HCEC 1CT (cell line): ENCODE results near the gene RBM4B.
"Not testable (repeated sequence)": the region's sequence is repeated elsewhere in the genome, so short reads cannot be mapped to it uniquely, and the experiment has no call there.

Experiments
- DNase-seq: peaks from one replicate; pipeline ENCODE4 v3.0.0-alpha.2; 2017

RBM4B gene

DNA sequence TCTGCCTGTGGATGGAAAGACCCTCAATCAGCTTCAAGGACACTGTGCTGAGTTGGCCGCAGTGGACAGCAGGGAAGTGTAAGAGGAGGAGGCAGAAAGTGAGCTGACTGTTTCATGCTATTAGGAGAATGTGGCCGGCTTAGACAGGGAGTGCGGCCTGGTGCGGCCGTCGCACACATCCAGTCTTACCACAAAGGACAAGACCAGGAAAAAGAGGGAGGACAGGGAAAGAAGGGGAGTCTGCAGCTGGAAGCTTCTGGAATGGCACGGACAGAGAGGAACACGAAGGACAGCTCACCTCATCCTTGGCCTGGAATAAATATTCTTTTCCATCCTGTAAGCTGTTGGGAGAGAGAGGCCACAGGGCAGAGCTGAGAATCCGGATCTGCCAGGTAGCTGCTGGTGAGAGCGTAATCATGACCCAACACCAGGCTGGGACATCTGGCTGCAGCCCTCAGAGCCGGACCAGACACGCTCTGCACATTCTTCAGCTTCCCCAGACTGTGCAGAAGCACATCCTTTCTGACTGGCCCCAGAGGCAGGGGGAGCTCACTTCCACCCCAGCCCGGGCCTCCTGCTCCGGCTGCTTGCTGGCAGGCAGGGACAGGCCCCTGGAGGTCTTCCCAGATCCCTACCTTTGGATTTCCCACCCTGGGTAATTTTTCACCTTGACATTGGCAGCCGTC lies 8.6 kb upstream of the RBM4B start:
- no peak for DNase-seq

DNA sequence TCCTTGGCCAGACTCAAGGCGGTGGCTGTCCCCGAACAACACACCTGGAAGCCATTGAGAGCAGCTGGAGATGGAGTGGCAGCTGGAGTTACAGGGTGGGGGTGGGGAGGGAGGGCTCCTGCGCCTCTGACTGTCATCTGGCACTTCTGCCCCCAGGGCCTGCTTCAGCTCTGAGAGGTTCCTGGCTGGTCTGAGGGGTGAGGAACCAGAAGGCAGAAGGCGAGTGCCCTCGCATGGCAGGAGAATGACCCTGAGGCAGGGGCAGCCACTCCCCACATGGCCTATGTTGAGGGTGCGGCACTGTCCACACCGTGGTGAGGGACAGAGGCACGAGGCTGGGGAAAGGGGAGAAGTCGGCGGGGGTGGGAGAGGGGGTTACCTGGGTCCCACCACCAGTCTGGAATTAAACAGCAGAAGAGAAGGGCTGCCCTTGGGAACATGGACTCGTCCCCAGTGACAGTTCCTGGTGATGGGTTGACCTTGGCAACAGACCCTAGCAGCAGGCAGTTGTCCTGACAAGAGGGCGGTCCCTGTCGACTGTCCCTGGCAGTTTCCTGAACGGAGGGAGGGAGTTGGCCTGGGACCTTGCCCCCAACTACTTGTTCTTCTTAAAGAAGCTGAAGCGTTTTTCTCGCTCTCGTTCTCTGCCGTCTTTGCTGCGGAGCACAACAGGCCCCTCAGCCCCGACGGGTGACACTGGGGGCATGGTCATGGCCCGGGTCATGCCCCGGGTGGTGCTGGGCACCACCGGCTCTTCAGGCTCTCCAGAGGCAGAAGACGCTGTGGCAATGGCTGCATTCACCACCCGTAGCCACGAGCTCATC lies 7.8 kb upstream of the RBM4B start:
- no peak for DNase-seq

DNA sequence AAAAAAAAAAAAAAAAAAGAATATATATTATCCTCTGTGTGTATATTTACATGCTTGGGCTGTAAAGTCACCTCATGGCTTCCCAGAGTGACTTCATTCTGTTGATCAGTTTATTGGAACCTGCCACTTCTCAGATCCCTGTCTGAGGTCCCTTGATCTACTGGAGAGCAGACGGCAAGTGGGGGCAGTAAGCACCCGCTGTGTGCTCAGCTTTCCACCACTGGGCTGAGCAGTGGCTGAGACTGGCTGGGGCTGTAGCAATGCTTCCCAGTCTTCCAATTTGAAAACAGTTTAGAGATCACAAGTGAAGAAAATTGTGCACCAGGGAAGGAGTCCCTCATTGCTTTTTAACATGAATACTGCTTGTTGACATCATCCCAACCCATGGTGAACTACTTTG lies 6.9 kb upstream of the RBM4B start:
- no peak for DNase-seq

DNA sequence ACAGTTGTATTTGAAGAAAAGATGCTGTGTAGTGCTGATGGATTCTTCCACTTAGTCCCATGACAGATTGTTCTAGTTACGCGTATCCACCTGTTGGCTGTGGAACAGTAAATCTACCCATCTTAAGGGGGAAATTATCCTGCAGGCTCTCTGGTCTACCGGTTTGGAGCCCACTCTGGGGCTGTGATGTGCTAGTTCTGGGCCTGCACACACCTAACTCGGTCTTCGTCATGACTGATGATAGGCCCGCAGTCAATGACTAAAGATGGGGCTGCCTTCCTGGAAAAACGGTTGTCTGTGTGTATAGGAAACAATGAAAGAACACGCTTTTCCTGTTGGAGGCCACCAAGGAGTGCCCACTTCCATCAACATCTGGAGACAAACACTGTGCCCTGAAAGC lies 6.2 kb upstream of the RBM4B start:
- no peak for DNase-seq

DNA sequence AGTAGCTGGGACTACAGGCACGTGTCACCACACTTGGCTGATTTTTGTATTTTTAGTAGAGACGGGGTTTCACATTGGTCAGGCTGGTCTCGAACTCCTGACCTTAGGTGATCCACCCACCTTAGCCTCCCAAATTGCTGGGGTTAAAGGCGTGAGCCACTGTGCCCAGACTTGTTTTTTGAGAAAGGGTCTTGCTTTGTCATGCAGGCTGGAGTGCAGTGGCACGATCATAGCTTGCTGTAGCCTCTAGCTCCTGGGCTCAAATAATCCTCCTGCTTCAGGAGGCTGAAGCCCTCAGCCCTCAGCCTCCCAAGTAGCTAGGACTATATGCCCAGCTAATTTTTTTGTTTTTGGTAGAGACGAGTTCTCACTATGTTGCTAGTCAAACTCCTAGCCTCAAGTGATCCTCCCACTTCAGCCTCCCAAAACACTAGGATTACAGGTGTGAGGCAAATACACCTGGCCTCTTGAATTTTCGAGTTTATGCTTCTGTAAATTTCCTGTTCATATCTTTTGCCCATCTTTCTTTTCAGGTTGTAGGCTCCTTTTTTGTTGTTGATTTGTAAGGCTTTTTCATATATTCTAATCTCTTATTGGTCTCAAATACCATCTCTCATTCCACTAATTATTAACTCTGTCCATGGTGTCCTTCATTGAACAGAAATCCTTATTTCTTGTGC lies 3.4 kb upstream of the RBM4B start:
- no peak for DNase-seq

DNA sequence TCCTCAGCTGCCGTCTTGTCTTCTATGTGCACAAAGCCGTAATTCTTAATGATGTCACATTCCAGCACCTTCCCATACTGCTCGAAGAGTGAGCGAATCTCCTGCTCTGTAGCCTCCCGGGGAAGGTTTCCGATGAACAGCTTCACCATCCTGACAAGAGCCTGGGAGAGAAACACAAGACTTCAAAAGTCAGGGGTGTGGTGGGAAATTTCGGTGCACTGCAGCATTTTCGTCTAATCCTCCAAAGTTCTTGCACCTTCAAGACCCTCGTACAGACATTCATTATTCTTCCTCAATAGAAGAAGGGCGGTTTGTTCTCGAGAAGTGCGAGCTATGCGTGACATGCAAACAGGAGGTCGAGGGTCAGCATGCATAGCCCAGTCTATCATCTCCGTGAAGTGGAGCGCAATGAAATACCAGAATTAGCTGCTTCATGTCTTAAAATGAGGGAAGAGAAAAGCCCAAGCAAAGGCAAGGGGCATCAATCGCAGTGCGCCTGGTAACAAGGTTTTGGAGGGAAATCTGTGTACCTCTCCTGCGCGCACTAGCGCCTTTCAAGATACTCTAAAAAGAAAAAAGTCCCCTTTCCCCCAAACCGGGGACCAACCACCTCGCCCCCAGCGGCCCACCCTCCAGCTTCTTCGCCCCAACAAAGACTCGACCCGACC lies 622 bp downstream of the RBM4B start:
- DNase-seq, result no peak

DNA sequence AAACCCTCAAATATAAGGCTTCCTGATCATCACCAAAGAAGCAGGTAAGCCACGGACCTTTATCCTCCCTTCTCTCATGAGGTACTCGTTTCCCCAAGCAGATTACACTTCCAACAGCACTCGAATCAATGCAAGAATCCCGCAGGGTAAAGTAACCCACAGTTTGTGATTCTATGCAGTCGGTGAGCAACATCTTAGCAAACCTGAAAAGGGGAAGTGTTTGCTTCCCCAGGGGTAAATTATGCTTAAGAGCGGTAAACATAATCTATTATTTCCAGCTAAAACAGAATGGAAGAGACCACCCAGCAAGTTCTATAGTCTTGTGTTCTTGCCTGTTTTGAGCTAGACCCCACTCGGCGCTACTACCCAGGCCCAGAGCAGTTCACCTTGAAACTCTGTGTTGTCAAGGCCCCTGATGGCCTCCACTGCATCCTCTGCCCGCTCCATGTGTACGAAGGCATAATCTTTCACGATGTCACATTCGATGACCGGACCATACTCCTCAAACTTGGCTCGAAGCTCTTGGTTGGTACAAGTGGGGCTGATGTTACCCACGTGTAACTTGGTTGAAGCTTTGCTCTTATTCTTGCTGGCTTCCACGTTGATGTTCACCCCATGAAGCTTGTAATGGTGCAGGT lies 1.3 kb downstream of the RBM4B start:
- no peak for DNase-seq

DNA sequence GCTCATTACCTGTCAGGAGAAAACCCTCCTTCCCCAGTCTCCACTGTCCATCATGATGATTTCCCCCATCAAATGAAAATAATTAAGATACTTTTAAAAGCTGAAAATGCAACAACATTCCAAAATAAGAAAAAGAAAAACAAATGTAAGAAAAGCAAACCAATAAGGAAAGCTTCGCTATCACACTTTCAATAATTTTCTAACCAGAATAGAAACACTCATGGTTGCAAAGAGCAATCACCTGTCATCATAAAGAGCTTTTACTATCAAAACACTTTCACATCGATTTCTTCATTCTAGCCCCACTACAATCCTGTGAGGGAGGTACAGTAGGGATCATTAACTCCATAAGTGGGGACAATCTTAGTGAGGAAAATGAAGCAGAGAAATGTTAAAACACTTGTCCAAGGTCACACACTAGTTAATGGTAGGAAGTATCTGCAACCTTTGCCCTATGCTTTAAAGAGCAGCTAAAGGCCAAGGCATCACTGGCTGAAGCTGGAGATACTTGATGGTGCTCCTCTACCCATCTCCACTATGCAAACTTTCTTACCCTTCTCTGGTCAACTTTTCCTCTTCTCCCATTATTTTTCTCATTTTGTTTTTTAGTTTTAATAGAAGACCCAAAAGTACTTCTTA lies 2.6 kb downstream of the RBM4B start:
- DNase-seq, result no peak

DNA sequence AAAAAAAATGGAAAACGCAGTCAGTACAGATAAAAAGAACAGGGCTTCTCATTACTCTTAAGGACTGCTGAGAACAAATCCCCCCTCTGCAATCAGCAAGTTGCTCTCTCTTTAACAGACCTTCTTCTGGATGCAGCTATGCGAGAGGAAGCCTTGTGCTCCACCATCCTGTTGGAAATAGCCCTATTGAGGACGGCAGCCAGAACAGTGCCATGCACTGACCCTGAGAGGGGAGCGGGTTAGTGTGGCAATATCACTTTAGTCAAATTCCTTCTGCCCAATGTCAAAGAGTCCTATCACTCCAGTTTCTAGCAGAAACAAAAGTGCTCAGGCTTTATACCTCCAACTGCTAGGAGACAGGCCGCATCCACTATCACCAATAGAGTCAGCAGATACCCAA lies 6.9 kb downstream of the RBM4B start:
- no peak for DNase-seq

DNA sequence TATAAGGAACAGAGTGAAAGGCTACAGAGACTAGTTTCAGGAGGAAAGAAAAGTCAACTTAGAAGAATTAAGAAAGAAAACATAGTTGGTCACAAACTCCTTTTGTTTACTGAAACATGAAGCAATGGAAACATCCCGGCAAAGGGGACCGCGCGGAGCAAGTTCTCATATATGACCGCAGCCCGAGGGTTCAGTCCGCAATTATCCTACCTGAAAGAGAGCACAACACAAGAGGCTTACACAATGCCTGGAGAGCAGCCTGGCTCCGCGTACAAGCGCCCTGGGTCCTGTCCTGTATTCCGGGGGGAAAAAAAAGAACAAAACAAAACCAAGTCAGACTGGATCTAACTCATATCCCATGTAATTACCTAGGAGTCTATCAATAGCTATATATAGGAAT lies 12.3 kb downstream of the RBM4B start:
- no peak for DNase-seq

DNA sequence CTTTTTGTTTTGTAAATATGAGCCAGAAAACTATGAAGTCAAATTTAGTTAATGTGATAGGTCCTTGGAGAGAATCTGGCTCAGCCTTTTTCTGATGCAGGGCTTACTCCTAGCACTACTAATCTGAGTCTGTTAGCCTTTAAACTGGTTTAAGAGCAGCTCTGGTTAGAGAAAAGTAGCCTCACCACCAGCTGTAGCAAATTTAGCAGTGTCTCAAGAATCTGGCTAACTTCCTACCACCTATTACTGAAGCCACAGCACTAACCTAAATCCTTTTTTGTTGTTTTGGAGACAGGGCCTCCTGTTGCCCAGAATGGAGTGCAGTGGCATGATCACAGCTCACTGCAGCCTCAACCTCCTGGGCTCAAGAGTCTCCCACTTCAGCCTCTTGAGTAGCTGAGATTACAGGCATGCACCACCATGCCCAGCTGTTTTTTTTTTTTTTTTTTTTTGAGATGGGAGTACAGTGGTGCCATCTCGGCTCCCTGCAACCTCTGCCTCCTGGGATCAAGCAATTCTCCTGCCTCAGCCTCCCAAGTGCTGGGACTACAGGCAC lies 13.9 kb downstream of the RBM4B start:
- no peak for DNase-seq

DNA sequence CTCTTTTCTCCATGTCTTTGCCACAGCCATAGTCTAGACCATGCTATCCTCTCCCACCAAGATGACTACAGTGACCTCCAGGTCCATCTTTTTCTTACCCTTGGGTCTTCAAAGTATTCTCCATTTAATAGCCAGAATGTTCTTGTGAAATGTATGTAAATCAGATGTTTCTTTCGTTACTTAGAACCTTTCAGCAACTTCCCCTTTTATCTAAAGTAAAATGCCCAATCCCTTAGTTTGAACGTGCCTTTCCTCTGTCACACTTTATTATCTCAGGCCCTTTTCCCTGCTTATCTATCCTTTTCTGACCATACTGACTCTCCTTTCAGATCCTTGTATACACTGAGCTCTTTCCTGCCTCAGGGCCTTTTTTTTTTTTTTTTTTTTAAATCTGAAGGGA lies 17.9 kb downstream of the RBM4B start:
- no peak for DNase-seq

DNA sequence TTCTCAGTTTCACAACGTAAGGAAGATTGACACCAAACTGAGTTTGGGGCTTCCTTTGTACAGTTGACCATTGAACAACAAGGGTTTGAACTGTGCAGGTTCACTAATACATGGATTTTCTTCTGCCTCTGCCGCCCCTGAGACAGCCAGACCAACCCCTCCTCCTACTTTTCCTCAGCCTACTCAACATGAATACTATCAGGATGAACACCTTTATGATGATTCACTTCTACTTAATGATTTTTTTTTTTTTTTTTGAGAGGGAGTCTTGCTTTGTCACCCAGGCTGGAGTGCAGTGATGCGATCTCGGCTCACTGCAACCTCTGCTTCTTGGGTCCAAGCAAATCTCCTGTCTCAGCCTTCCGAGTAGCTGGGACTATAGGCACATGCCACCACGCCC lies 24.6 kb downstream of the RBM4B start:
- DNase-seq, result no peak

DNA sequence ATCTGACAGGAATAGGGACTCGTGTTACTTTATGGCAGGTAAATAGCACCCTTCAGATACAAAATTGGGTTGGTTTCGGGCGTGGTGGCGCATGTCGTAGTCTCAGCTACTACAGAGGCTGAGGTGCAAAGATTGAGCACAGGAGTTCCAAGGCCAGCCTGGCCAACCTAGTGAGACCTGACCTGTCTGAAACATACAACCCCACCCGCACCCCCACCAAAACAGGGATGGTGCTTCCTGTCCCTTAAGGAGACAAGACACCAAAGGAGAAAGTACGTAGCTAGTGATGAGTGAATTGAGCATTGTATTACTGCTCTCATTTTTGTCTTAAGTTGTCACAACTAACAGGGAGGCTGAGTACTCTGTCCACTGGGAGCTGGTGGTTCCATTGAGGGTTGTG lies 25.0 kb downstream of the RBM4B start:
- no peak for DNase-seq

DNA sequence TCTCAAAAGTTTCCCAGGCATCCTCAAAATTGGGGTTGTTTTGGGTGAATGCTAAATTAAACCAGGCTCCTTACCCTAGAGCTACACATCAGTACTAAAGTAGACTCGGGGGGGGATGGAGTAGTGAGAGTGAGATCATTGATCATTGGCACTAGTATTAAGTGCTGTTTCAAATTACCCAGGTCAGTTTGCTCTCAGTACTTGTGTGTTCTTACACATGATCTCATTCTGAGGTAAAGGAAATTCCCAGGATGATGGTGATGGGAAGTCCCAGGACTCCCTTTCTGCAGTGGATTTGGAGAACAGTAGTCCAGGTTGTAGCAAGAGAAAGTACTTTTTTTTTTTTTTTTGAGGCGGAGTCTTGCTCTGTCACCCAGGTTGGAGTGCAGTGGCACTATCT lies 26.7 kb downstream of the RBM4B start:
- no peak for DNase-seq

DNA sequence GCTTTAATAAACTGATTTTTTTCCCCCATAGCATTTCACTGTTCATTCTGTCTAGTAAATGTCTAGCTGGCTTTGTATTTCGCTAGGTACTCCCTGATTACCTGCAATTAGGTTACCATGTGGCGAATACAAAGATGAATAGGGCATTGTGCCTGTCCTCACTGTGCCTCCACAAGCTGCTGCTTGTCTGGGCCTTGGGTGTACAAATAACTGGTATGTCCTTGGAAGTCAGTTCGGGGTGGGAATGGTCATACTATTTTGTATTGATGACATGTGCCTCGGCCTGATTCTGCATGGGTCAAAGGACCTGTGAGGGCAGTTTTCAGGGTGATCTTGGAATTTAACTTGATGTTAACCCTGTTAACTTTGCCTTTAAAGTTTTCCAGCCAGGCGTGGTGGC lies 27.8 kb downstream of the RBM4B start:
- no peak for DNase-seq

DNA sequence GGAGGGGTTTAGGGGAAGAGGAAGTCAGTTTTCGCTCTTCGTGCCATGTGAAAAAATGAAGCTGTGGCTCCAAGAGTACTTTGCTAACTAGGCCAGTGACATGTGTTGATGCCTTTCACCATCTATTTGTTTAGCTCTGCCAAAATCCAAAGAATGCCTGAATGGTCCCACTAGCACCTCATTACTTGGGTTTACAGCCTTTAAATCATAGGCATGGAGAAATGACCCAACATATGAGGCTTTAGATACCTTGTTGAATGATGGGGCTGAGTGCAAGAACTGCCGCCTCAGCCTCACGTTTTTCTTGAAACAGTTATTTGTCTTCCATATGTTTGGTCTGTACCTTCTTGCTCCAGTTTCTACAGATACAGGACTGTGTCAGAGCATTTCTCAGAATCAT lies 30.9 kb downstream of the RBM4B start:
- DNase-seq, result no peak

DNA sequence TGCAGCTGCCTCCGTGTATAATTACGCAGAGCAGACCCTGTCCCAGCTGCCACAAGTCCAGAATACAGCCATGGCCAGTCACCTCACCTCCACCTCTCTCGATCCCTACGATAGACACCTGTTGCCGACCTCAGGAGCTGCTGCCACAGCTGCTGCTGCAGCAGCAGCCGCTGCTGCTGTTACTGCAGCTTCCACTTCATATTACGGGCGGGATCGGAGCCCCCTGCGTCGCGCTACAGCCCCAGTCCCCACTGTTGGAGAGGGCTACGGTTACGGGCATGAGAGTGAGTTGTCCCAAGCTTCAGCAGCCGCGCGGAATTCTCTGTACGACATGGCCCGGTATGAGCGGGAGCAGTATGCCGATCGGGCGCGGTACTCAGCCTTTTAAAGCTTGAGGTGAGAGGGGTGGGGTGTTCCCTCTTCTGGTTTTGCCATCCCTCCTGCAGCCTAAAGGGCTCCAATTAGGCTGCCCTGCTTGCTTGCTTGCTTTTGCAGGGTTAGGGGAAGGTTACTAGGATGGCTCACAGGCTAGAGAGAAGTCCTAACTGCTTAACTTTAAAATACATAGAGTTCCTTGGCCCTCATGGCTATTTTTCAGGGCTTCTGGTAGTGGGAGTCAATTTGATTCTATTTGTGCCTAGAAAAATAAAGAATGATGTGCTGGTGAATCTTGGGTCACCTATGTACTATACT lies 33.8 kb downstream of the RBM4B start:
- DNase-seq, result no peak

DNA sequence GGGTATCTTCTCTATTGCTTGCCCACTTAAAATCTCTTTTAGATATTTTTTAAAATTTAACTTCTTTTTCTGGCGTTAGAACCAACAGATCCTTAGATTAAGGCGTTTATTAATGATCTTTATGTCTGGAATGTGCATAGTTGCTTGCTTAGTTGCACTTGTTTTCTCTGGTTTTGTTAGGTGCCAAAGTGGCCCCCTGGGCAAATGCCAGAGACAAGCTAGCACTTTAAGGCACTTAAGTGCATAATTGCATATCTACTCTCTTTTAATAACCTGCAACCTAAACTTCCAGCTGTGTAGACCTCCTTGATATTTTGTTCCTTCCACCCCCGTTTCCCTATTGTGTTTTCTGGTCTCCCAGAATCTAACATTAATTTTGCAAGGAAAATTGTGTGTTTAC lies 35.9 kb downstream of the RBM4B start:
- no peak for DNase-seq

DNA sequence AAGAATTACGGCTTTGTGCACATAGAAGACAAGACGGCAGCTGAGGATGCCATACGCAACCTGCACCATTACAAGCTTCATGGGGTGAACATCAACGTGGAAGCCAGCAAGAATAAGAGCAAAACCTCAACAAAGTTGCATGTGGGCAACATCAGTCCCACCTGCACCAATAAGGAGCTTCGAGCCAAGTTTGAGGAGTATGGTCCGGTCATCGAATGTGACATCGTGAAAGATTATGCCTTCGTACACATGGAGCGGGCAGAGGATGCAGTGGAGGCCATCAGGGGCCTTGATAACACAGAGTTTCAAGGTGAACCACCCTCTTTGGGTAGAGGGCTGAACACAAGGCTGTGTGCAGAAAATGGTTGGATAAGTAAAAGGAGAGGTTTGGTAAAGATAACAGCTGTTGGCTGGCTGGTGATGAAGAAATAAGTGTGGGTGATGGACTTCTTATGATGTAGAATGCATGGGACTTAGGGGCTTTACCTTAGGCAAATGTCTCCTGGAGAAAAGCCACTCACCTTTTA lies 37.8 kb downstream of the RBM4B start:
- DNase-seq, result not testable (repeated sequence)

DNA sequence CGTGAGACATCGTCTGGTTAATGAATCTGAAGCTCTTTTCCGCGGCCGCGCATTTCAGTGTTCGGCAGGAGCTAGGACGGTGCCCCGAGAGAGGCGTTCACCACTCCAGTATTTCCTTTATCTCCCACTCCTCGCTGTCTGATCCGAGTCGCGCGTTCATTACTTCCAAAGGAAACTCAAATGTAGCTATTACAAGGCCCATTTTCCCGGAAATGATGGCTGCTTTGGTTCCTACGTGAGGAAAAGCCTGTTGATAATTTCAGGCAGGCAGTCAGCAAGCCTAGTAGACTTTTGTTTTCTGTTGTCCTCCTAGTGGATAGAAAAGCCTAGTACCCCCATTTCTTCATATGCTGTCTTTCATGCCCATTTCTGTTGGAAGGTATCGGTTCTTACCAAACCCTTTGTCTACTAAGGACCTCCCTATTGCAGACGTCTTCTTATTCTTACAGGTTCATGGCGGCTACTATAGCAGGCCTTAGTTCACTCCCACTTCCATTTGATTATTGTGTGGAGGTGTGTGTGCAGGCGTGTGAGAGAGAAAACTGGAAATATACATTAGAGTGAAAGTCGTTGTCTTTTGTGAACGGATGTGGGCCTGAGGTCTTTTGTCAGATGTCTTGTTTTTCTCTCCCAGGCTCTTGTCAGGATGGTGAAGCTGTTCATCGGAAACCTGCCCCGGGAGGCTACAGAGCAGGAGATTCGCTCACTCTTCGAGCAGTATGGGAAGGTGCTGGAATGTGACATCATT lies 38.4 kb downstream of the RBM4B start:
- DNase-seq, result peak; percentile 27
